ENCODE data around the gene PACS1. TPM values are rescaled to one million over a fixed set of nuclear protein-coding genes. Genes with fewer than 3 reads are reported as not detected.

PACS1 gene
- total RNA-seq, 1 experiment from 2014 or later: 47.9 TPM

- peaks cover 9% of the 10 kb centered on the region for H3K36me3 Mint-ChIP-seq (ENCODE audit: insufficient read depth, unreplicated experiment)
- BruUV-seq (replicated peaks): no TSS peak
- CTCF ChIA-PET: interaction anchor here (0.6 to 1.6 kb wide), 2 partner anchors 11 to 15 kb away, joined by 3 read pairs; no protein-coding TSS in a partner anchor
- H3K27me3 Mint-ChIP-seq (ENCODE audit: unreplicated experiment): peaks cover 23% of the 10 kb centered on the region
- intact Hi-C loops (cut with micrococcal nuclease; ENCODE audit: unreplicated experiment): no loop called here
- no peaks in the 10 kb centered on the region for H3K9me3 Mint-ChIP-seq (ENCODE audit: low read depth, unreplicated experiment)
- no peak for DNase-seq
- H3K4me3 Mint-ChIP-seq (ENCODE audit: low read depth, unreplicated experiment): no peak within 1 kb of the TSS
- no peak within 1 kb of the TSS for H3K27ac Mint-ChIP-seq (ENCODE audit: unreplicated experiment)
- TF ChIP-seq CTCF (IDR thresholded peaks at IDR 0.05; ENCODE audit: unreplicated experiment): no peak
- peaks cover 15% of the 10 kb centered on the region for H3K4me1 Mint-ChIP-seq (ENCODE audit: low read depth, unreplicated experiment)
Measured at GRCh38 chr11:66026017-66026529, 44.0 kb upstream of the PACS1 start, which contains the start of gene CATSPER1. Gene CATSPER1 (minus strand): TSS chr11:66026479. CDS start chr11:66026379, 100 bp downstream.

DNA sequence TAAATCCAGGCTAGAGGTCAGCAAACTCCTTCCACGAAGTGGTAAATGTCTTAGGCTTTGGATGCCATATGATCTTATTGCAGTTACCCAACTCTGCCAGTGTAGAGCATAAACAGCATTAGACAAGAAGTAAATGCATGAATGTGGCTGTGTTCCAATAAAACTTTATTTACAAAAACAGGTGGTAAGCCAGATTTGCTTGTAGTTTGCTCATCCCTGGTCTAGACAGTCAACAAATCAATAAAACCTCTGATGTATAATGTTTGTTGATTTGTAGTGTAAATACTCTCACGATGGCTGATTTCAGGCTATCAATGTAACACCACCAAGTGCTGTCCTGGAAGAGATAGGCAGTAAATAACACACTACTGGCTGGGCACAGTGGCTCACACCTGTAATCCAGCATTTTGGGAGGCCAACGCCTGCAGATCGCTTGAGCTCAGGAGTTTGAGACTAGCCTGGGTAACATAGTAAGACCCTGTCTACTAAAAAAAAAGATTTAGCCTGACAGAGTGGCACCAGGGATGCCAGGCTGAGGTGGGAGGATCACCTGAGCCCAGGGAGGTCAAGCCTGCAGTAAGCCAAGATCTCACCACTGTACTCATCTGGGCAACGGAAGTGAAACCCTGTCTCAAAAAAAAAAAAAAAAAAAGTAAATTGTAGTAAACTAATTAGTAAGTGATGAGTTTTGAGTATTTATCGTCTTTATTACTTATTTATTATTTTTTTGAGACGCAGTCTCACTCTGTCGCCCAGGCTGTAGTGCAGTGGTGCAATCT is 36.9 kb upstream of the PACS1 start:
- no TSS peak for BruUV-seq (replicated peaks)
- intact Hi-C loops (cut with micrococcal nuclease; ENCODE audit: unreplicated experiment): no loop called here
- no peak for DNase-seq
- Mint-ChIP-seq H3K36me3 (ENCODE audit: insufficient read depth, unreplicated experiment) (no peaks in the 10 kb centered on the region), H3K27me3 (ENCODE audit: unreplicated experiment) (peaks cover 25% of the 10 kb centered on the region), H3K9me3 (ENCODE audit: low read depth, unreplicated experiment) (no peaks in the 10 kb centered on the region), H3K4me3 (ENCODE audit: low read depth, unreplicated experiment) (no peak overlapping the region), H3K27ac (ENCODE audit: unreplicated experiment) (no peak overlapping the region), H3K4me1 (ENCODE audit: low read depth, unreplicated experiment) (no peaks in the 10 kb centered on the region)
- TF ChIP-seq CTCF (IDR thresholded peaks at IDR 0.05; ENCODE audit: unreplicated experiment): no peak
- CTCF ChIA-PET: no interaction called here

GRCh38 chr11:66035653-66036333 is 34.3 kb upstream of the PACS1 start:
- H3K9me3 Mint-ChIP-seq (ENCODE audit: low read depth, unreplicated experiment): no peaks in the 10 kb centered on the region
- H3K27ac Mint-ChIP-seq (ENCODE audit: unreplicated experiment): no peak overlapping the region
- no peaks in the 10 kb centered on the region for H3K36me3 Mint-ChIP-seq (ENCODE audit: insufficient read depth, unreplicated experiment)
- BruUV-seq (replicated peaks): no TSS peak
- no peak overlapping the region for H3K4me3 Mint-ChIP-seq (ENCODE audit: low read depth, unreplicated experiment)
- no peak for TF ChIP-seq CTCF (IDR thresholded peaks at IDR 0.05; ENCODE audit: unreplicated experiment)
- peaks cover 30% of the 10 kb centered on the region for H3K27me3 Mint-ChIP-seq (ENCODE audit: unreplicated experiment)
- H3K4me1 Mint-ChIP-seq (ENCODE audit: low read depth, unreplicated experiment): no peaks in the 10 kb centered on the region
- CTCF ChIA-PET: interaction anchor here (0.6 to 1.1 kb wide), 3 partner anchors 9 to 219 kb away, joined by 3 to 5 read pairs (median 4); no protein-coding TSS in a partner anchor
- intact Hi-C loops (cut with micrococcal nuclease; ENCODE audit: unreplicated experiment): no loop called here
- DNase-seq: no peak

GRCh38 chr11:66036334-66036710 is 33.8 kb upstream of the PACS1 start:
- no peak for DNase-seq
- Mint-ChIP-seq H3K4me3 (ENCODE audit: low read depth, unreplicated experiment) (no peak overlapping the region), H3K27ac (ENCODE audit: unreplicated experiment) (no peak overlapping the region), H3K27me3 (ENCODE audit: unreplicated experiment) (peaks cover 34% of the 10 kb centered on the region), H3K4me1 (ENCODE audit: low read depth, unreplicated experiment) (no peaks in the 10 kb centered on the region), H3K36me3 (ENCODE audit: insufficient read depth, unreplicated experiment) (no peaks in the 10 kb centered on the region), H3K9me3 (ENCODE audit: low read depth, unreplicated experiment) (no peaks in the 10 kb centered on the region)
- intact Hi-C loops (cut with micrococcal nuclease; ENCODE audit: unreplicated experiment): no loop called here
- no peak for TF ChIP-seq CTCF (IDR thresholded peaks at IDR 0.05; ENCODE audit: unreplicated experiment)
- no TSS peak for BruUV-seq (replicated peaks)
- CTCF ChIA-PET: interaction anchor here (0.6 to 1.1 kb wide), 3 partner anchors 9 to 218 kb away, joined by 3 to 5 read pairs (median 4); no protein-coding TSS in a partner anchor
